ENCODE measurements around the gene TUBGCP6.

TUBGCP6 gene

DNA sequence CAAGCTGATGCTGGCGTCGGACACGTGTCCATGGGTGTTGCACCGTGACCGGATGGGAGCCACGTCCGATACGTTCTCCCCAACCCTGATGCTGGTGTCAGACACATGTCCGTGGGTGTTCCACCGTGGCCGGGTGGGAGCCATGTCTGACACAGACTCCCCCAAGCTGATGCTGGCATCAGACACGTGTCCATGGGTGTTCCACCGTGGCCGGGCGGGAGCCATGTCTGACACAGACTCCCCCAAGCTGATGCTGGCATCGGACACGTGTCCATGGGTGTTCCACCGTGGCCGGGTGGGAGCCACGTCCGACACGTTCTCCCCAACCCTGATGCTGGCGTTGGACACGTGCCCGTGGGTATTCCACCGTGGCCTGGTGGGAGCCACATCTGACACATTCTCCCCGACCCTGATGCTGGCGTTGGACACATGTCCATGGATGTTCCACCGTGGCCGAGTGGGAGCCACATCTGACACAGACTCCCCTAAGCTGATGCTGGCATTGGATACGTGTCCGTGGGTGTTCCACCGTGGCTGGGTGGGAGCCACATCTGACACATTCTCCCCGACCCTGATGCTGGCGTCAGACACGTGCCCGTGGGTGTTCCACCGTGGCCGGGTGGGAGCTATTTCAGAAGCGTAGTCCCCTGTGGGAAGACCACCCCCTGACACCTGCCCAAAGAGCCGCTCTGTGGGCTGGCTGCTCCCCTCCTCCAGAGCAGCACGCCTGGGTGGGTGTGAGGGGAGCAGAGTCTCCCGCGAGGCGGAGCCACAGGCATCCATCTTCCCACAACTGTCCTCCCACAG is 24.0 kb downstream of the TUBGCP6 start:
- TF ChIP-seq, protein P1, sequence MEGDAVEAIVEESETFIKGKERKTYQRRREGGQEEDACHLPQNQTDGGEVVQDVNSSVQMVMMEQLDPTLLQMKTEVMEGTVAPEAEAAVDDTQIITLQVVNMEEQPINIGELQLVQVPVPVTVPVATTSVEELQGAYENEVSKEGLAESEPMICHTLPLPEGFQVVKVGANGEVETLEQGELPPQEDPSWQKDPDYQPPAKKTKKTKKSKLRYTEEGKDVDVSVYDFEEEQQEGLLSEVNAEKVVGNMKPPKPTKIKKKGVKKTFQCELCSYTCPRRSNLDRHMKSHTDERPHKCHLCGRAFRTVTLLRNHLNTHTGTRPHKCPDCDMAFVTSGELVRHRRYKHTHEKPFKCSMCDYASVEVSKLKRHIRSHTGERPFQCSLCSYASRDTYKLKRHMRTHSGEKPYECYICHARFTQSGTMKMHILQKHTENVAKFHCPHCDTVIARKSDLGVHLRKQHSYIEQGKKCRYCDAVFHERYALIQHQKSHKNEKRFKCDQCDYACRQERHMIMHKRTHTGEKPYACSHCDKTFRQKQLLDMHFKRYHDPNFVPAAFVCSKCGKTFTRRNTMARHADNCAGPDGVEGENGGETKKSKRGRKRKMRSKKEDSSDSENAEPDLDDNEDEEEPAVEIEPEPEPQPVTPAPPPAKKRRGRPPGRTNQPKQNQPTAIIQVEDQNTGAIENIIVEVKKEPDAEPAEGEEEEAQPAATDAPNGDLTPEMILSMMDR (IDR thresholded peaks at IDR 0.05; ENCODE audit: low read depth, low read length, missing control alignments), result no peak
- DNase-seq (ENCODE audit: extremely low read depth, low read depth), result no peak
- H3K4me3 ChIP-seq (replicated peaks; ENCODE audit: low read depth, low read length), result no peak overlapping the region

DNA sequence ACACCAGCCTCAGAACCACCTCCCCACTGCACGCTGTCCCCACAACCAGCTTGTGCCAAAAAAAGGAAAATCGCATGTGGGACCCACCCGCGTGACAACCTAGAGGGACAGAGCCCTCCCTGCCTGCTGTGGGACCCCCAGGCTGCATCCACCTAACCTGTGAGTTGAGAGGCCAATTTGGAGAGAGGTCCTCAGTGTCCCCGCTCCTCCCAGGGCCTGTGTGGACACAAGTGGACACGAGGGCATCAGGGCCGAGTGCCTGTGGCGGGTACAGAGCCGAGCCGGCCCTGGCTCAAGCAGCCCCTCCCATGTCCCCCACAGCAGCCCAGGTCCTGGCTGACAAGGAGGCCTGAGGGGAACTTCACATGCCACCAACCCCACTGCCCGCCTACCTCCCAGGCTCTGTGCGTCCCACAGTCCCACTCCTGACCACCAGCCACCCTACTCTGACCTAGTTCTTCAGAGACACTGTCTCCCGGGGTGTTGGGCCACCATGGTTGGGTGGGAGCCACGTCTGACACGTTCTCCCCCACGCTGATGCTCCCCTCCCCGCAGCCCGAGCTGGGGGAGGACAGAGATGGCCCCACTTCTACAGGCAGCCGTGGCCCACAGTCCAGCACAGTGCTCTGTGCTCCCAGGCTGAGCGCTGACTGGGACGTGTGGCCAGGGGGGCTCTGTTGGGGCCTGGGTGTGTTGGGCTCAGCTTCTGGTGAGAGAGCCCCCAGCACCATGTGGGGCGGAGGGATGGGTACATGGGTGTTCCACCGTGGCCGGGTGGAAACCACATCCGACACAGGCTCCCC is 24.8 kb downstream of the TUBGCP6 start:
- TF ChIP-seq, protein P1 (IDR thresholded peaks at IDR 0.05; ENCODE audit: low read depth, low read length, missing control alignments), result no peak
- DNase-seq (ENCODE audit: extremely low read depth, low read depth), result no peak
- H3K4me3 ChIP-seq (replicated peaks; ENCODE audit: low read depth, low read length), result no peak overlapping the region

DNA sequence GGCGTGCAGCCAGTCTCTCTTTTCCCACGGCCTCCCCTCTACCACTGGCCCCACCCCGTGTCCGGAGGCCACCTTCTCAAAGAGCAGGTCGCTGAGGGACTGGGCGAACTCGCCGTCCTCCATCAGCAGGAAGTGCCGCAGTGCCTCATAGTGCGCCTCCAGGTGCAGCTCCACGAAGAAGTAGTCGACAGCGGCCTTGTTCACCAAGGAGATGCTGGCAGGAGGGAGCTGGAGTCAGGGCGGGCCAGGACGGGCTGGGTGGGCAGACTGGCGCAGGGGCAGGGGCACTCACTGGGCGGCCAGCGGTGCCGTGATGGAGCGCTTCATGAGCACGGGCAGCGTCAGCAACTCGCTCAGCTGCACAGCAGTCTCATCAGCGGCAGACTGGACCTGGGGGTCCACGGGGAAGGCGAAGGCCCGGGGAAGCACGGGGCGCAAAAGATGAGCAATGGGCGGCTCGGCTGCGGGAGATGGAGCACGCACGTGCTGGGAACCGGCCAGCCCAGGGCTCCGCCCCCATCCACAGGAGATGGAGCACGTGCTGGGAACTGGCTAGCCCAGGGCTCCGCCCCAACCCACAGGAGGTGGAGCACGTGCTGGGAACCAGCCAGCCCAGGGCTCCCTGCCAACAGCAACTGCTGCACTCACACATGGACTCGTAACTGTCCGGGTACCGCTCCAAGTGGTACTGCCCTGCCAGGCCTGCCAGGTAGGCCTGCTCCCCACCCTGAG is 25.7 kb downstream of the TUBGCP6 start:
- TF ChIP-seq, protein P1 (IDR thresholded peaks at IDR 0.05; ENCODE audit: low read depth, low read length, missing control alignments), result no peak
- H3K4me3 ChIP-seq (replicated peaks; ENCODE audit: low read depth, low read length), result no peak overlapping the region
- peak; percentile 65 for DNase-seq (ENCODE audit: extremely low read depth, low read depth)

DNA sequence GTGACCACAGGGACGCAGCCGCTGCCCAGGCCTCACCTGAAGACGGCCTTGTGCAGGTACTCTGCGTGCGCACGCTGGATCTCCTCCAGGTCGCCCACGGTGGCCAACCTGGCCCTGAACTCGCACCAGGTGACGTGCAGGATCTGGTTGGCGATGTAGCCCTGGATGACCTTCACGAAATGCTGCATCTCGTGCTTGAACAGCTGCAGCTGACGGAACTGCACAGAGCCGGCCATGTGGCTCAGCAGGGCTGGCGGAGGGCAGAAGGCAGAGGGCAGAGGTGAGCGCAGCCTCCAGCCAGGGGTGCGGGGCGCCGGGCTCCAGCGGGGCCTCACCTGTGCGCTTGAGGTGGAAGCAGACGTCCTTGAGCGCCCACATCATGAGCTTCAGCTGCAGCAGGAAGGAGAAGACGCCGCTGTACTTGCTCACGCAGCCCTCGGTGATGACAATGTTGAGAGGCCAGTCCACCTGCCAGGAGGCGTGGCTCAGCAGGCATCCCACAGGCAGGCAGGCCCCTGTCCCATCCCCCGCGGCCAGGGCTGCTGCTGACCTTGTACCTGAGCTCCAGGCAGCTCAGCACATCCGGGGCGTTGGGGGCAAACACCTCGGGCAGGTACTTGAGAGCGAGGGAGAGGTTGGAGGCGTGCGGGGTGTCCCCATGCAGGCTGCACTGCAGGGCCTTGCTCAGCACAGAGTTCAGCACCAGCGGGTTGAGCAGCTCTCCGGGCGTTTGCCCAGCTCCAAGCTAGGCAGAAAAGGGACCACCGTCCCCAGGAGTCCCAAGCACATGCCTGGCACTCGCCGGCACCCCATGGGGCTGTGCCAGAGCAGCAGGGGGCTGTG is 26.4 kb downstream of the TUBGCP6 start:
- TF ChIP-seq, protein P1 (IDR thresholded peaks at IDR 0.05; ENCODE audit: low read depth, low read length, missing control alignments), result no peak
- no peak overlapping the region for H3K4me3 ChIP-seq (replicated peaks; ENCODE audit: low read depth, low read length)
- no peak for DNase-seq (ENCODE audit: extremely low read depth, low read depth)

DNA sequence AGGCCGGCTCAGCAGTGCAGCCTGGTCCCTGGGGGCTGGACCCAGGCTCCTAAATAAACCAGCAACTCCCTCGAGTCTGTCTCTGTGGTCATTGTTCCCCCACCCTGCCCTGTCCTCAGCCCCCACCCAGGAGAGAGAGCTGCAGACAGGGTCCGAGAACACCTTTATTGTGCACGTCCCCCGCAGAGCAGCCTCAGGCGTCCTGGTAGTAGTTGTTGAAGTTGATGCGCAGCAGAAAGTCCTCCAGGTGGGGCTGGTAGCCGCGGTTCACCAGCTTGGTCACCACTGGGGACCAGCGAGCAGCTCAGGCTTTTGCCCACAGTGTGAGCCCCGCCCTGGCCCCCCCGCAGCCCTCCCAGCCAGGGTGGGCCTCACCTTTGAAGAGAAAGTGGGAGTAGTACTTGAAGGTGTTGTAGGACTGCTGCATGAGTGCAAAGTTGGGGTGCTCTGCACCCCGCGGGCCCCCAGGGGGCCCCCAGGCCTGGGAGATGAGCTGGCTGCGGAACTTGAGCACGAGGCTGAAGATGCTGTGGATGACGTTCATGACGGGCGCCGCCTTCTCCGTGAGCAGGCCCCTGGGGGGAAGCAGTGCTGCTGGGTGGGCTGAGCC is 27.2 kb downstream of the TUBGCP6 start:
- TF ChIP-seq, protein P1 (IDR thresholded peaks at IDR 0.05; ENCODE audit: low read depth, low read length, missing control alignments), result no peak
- no peak overlapping the region for H3K4me3 ChIP-seq (replicated peaks; ENCODE audit: low read depth, low read length)
- no peak for DNase-seq (ENCODE audit: extremely low read depth, low read depth)

Measured in HFF-Myc (cell line).